Type B pancreatic cell (in vitro differentiated cells): ENCODE results near the gene SPEG. TPM values are rescaled to one million over a fixed set of nuclear protein-coding genes. Genes with fewer than 3 reads are reported as not detected.

Experiments used
- DNase-seq: peaks from one replicate; pipeline ENCODE4 v3.0.0; 2021; ENCODE audit warnings: mixed read lengths; ENCODE audit not compliant: unreplicated experiment; ENCODE audit errors: extremely low spot score
- H3K27ac Mint-ChIP-seq: 2 replicates; pipeline ENCODE4 v1.8.0; 2021; ENCODE audit warnings: mild to moderate bottlenecking, mixed read lengths
- H3K27me3 Mint-ChIP-seq: 2 replicates; pipeline ENCODE4 v1.8.0; 2021; ENCODE audit warnings: mixed read lengths
- H3K36me3 Mint-ChIP-seq: 2 replicates; pipeline ENCODE4 v1.8.0; 2021; ENCODE audit warnings: mixed read lengths
- H3K4me1 Mint-ChIP-seq: one replicate; pipeline ENCODE4 v1.8.0; 2021; ENCODE audit warnings: mixed read lengths; ENCODE audit not compliant: unreplicated experiment
- H3K4me3 Mint-ChIP-seq: 2 replicates; pipeline ENCODE4 v1.8.0; 2021; ENCODE audit warnings: mild to moderate bottlenecking, mixed read lengths
- H3K9me3 Mint-ChIP-seq: 2 replicates; pipeline ENCODE4 v1.8.0; 2021; ENCODE audit warnings: mixed read lengths
- total RNA-seq: library from RNA; stranded (reverse); gene quantifications from 2 replicates; pipeline ENCODE4 v1.2.1, GENCODE V29; 2021; ENCODE audit warnings: low replicate concordance
- TF ChIP-seq, protein P1 (sequence below): fragments of 200-600 bp; sonication (generic); conservative IDR thresholded peaks from 2 replicates; pipeline ENCODE4 v1.5.0; 2021; ENCODE audit warnings: antibody characterized with exemption, mild to moderate bottlenecking

SPEG gene
- total RNA-seq, 1 donor from 2014 or later: 49.4 TPM

DNA sequence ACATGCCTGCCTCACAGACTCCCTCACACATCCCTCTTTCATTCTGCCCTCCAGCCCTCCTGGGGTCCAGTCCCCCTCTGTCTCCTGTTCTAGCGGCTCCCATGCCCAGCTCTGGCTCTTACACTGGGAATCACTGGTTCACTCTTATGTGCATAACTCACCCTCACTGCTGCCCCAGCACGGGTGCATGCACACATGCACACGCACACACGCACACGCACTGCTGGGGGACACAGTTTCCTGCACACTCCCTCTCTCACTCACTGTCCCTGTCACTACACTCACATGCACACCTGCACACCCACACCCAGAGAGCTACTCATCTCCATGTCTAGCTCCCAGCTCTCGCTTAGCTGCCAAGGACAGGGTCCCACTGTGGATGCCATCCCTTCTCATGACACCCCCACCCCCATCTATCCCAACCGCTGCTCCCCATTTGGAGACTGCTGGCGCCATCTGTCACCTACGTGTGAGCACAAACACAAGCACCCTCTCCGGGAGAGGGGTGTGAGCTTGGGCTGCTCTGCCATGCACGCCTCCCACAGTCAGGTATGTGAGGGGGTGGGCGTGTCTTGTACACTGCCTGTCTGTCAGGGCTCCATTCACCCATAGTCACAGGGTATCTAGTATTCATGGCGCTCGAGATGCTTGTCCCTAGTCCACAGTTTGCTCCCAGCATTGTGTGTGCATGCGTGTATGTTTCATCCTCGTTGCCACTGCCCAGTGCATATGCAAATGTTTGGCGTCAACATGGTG, 81.4 kb downstream of the SPEG start:
- Mint-ChIP-seq H3K36me3 (no peaks in the 10 kb centered on the region), H3K4me1 (peaks cover 57% of the 10 kb centered on the region), H3K27ac (no peak overlapping the region), H3K4me3 (peak overlapping the region; percentile 3), H3K27me3 (peaks cover 78% of the 10 kb centered on the region), H3K9me3 (no peaks in the 10 kb centered on the region)
- no peak for DNase-seq
- TF ChIP-seq, protein P1, sequence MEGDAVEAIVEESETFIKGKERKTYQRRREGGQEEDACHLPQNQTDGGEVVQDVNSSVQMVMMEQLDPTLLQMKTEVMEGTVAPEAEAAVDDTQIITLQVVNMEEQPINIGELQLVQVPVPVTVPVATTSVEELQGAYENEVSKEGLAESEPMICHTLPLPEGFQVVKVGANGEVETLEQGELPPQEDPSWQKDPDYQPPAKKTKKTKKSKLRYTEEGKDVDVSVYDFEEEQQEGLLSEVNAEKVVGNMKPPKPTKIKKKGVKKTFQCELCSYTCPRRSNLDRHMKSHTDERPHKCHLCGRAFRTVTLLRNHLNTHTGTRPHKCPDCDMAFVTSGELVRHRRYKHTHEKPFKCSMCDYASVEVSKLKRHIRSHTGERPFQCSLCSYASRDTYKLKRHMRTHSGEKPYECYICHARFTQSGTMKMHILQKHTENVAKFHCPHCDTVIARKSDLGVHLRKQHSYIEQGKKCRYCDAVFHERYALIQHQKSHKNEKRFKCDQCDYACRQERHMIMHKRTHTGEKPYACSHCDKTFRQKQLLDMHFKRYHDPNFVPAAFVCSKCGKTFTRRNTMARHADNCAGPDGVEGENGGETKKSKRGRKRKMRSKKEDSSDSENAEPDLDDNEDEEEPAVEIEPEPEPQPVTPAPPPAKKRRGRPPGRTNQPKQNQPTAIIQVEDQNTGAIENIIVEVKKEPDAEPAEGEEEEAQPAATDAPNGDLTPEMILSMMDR: no peak

DNA sequence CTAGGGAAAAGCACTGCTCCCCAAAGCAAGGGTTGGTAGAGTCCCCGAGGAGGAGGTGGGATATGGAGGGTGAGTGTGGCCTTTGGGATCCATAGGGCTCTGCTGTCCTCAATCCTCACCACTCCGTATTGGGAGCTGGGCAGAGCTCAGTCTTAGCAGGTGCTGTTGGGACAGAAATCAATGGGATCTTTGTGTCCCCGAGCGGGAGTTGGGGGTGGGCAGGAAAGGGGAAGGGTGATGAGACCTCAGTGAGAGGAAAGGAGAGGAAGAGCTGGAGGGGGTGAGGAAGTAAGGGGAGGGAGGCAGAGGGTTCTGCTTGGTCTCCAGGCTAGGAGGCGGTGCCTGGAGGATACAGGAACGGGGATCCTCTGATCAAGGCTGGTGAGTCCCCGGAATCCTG, 82.2 kb downstream of the SPEG start:
- peaks cover 81% of the 10 kb centered on the region for H3K27me3 Mint-ChIP-seq
- H3K4me3 Mint-ChIP-seq: no peak overlapping the region
- H3K9me3 Mint-ChIP-seq: no peaks in the 10 kb centered on the region
- peak overlapping the region; percentile 34 for H3K27ac Mint-ChIP-seq
- TF ChIP-seq, protein P1: no peak
- H3K36me3 Mint-ChIP-seq: no peaks in the 10 kb centered on the region
- H3K4me1 Mint-ChIP-seq: peaks cover 65% of the 10 kb centered on the region
- no peak for DNase-seq

DNA sequence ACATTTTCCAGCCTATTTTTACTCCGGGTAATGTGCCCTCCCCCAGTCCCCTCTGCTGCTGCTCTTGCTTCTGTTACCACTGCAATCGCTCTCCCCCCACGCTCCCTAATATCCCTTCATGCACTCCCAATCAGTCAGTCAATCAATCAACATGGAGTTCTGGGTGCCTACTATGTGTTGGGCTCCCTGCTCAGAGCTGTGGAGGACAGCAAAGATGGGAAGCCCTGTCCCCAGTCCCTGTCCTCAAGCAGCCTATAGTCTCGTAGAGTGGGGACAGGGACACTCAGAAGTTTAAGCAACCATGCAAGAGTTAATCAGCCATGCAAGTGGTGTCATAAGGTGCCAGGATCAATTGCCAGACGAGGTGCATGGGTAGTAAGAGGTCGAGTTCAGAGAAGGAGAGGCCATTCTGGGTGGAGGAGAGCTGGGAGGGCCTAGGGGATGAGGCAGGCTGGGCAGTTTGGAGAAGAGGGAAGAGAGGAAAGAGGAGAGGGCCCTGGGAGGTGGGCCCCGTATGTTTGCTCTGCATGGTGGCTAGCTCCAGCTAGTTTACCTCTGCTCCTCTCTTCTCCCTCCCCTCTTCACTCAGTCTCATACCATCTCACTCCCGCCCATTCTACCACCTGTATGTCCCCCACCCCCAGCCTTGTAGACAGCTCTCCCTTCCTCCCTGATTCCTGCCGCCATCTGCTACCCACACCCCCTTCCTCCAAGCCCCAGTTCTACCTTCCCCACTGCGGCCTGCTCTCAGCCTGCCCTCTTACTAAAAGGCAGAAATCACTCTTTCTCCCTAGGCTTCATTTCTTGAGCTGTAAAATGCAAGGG, 83.5 kb downstream of the SPEG start:
- no peak for DNase-seq
- Mint-ChIP-seq H3K9me3 (no peaks in the 10 kb centered on the region), H3K27me3 (peaks cover 76% of the 10 kb centered on the region), H3K36me3 (no peaks in the 10 kb centered on the region), H3K4me3 (peak overlapping the region; percentile 9), H3K27ac (no peak overlapping the region), H3K4me1 (peaks cover 61% of the 10 kb centered on the region)
- TF ChIP-seq, protein P1: no peak

DNA sequence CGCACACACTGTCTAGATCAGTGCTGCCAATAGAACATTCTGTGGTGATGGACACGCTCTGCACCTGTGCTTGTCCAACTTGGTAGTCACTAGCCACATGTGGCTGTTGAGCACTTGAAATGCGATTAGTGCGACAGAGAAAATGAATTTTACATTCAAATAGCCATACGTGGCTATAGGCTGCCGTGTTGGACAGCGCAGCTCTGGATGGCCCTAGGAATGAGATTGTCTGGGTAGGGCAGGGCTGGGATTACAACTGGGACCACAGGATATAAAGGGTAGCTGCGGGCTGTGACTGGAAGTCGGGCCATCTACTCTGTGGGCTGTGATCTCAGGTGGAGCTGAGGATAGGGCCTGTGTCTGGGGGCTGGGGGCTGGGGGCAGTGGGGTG, 84.9 kb downstream of the SPEG start:
- peaks cover 52% of the 10 kb centered on the region for H3K4me1 Mint-ChIP-seq
- no peaks in the 10 kb centered on the region for H3K36me3 Mint-ChIP-seq
- no peak for DNase-seq
- peak overlapping the region; percentile 2 for H3K27ac Mint-ChIP-seq
- TF ChIP-seq, protein P1: no peak
- peak overlapping the region; percentile 20 for H3K4me3 Mint-ChIP-seq
- H3K27me3 Mint-ChIP-seq: peaks cover 70% of the 10 kb centered on the region
- H3K9me3 Mint-ChIP-seq: no peaks in the 10 kb centered on the region

DNA sequence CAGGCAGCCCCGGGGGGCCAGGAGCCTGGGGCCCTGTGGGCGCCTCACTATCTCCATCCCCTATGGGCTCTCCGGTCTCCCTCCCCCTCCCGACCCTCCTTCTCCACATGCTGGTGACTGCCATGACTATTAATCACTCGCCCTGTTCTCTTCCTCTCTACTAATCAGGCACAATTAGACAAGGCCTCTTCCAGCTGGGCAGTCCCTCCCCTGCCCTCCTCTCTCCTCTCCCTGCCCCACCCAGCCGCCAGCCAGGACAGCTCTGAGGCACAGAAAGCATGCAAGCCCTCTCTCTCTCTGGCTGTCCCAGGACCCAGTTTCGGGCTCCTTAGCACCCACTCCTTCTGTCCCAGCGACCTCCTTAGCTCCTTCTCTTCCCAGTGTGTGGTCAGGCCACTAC, 85.4 kb downstream of the SPEG start:
- Mint-ChIP-seq H3K4me1 (peaks cover 54% of the 10 kb centered on the region), H3K4me3 (no peak overlapping the region)

More for the DNA sequence above, 85.4 kb downstream of the SPEG start:
- no peak for DNase-seq
- no peaks in the 10 kb centered on the region for H3K9me3 Mint-ChIP-seq
- no peaks in the 10 kb centered on the region for H3K36me3 Mint-ChIP-seq
- no peak overlapping the region for H3K27ac Mint-ChIP-seq
- peaks cover 69% of the 10 kb centered on the region for H3K27me3 Mint-ChIP-seq
- TF ChIP-seq, protein P1: no peak
